CD4-positive, alpha-beta T cell treated with Interleukin-17A for 1 hour (primary cell): ENCODE results near the gene CTSW.

Experiments used
- DNase-seq: peaks from one replicate; pipeline ENCODE4 v3.0.0-alpha.2; 2020

Gene CTSW

GRCh38 chr11:65886826-65887722, 7.4 kb downstream of the CTSW start:
- no peak for DNase-seq

DNA sequence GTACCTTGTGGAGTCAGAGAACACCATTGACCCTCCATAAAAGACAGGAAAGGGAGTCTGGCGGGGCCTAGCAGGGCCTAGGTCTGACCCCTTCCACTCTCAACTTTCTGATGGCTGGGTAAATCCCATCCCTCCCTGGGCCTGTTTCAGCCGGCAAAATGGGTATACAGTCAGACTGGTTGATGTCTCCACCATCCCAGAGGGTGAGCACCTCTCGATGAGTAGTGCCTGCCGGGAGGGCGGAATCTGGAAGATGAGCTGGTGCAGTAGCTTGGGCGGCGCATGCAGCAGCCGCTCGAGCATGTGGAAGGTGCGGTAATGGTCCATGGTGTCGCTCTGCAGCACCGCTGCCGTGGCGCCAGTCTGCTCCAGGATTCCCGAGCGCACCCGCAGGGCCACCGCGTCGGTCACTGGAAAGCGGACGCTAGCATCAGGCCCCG, 8.1 kb downstream of the CTSW start:
- peak; percentile 32 for DNase-seq

- peak; percentile 96 for DNase-seq
Measured at GRCh38 chr11:65888163-65888814, 8.7 kb downstream of the CTSW start, which contains the start of gene FIBP. FIBP (minus strand) TSS chr11:65888471; CDS start chr11:65888418, 53 bp downstream.

DNA sequence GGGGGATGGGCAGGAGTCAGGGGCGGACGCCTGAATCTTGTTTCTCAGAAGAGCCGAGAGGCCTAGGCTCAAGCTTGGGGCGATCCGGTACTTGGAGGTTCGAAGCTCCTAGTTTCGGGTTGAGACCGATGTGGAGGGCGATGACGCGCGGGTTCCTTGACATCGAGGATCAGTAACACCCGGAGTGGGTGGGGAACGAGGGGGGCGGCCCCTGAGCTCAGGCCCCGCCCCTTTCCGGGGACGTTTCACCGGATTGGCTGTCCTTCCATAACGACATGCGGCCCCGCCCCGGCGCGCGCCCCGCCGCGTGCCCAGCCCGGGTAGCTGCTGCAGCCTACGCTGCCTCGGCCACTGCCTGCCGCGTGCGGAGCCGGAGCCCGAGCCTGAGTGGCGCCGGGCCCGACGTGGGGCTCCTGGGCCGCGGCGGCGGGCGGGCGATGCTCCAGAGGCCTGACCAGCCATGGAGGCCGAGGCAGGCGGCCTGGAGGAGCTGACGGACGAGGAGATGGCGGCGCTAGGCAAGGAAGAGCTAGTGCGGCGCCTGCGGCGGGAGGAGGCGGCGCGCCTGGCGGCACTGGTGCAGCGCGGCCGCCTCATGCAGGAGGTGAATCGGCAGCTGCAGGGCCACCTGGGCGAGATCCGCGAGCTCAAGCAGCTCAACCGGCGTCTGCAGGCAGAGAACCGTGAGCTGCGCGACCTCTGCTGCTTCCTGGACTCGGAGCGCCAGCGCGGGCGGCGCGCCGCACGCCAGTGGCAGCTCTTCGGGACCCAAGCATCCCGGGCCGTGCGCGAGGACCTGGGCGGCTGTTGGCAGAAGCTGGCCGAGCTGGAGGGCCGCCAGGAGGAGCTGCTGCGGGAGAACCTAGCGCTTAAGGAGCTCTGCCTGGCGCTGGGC, 10.9 kb downstream of the CTSW start, which contains the start of gene CCDC85B:
Gene CCDC85B (plus strand): TSS at position 350 of the 895 bp plus-strand sequence. CDS start 111 bp downstream, at position 461.
- peak; percentile 98 for DNase-seq

- peak; percentile 44 for DNase-seq
Measured at GRCh38 chr11:65891219-65892136, 11.8 kb downstream of the CTSW start.

DNA sequence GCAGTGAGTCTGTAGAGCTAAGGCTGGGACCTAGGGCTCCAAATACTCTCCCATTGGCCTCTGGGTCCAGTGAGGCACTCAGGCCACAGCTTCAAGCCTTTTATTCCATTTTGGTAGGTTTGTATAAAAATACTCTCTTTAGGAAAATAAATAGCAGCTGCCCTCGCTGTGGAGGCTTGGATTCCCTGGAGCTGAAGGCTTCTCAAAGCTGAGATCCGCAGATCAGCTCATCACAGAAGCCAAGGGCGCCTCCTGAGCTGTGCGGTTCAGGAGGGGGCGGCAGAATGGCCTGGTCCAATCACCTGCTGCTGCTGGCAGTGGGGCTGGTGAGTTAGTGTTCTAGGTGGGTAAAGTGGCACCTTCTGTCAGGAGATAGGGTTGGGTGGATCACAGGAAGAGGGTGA, 12.5 kb downstream of the CTSW start:
- peak; percentile 49 for DNase-seq

GRCh38 chr11:65892661-65893317, 13.2 kb downstream of the CTSW start:
- DNase-seq, result no peak

GRCh38 chr11:65894034-65894591, 14.5 kb downstream of the CTSW start:
- peak; percentile 54 for DNase-seq

- no peak for DNase-seq
Measured at GRCh38 chr11:65895482-65895981, 15.9 kb downstream of the CTSW start.

DNA sequence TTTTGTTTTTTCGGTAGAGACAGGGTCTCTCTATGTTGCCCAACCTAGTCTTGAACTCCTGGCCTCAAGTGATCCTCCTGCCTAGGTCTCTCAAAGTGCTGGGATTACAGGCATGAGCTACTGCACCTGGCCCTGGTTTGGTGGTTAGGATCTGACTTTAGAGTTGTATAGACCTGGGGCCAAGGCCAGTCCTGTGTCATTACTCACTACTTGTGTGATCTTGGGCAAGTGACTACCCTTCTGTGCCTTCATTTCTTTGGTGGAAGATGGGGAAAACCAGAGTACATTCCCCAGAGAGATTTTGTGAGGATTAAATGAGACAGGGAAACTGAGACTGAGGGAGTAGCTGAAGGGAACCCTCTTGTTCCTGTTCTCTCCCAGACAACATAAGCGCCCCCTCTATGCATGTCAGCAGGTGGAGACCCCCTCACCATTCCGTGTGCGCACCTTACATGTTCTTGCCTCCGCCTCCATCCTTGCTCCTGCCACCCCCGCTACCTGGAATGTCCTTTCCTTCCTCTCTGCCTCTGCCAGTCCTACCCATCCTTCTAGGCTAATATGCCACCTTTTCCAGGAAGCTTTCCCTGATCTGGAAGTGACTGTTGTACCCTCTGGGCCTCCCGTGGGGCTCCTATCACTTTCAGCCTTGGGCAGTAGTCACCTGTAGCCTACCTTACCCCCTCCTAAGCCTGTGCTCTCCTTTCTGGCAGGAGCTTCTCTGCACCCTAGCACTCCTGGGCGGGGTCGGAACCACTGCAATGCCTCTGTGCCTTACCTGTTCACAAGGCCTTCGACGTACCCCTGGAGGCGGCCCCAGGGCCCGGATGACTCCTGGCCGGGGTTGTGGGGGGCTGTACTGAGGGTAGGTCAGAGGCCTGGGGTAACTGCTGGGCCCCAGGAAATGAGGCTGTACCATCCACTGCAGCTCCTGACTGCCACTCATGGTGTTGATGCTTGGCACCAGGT, 16.7 kb downstream of the CTSW start:
- no peak for DNase-seq

- no peak for DNase-seq
Measured at GRCh38 chr11:65897020-65897471, 17.4 kb downstream of the CTSW start.

DNA sequence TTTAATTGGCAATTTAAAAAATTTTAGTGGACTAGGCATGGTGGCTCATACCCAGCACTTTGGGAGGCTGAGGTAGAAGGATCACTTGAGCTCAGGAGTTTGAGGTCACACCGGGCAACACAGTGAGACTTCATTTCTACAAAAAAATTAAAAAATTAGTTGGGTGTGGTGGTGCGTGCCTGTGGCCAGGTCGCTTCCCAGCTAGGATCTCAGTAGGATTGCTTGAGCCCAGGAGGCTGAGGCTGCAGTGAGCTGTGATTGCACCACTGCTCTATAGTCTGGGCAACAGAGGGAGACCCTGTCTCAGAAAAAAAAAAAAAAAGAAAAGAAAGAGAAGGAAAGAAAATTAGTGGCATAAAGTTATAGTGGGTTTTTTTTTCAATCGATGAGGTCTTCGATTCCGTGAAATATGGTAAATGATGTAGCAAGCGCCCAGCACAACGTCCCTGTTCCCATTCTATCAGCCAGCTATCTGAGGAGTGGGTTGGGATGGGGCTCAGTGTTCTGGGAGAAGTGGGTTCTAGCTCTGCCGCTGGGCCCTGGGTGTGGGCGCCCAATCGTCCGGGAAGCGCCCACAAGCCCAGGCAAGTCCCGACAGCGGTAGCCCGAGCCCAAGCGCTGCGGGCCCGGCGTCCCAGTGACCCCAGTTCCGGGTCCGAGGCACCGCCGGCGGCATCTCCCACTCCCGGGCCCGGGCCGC, 19.2 kb downstream of the CTSW start:
- no peak for DNase-seq

- DNase-seq, result peak; percentile 59
Measured at GRCh38 chr11:65899356-65900124, 19.9 kb downstream of the CTSW start.

DNA sequence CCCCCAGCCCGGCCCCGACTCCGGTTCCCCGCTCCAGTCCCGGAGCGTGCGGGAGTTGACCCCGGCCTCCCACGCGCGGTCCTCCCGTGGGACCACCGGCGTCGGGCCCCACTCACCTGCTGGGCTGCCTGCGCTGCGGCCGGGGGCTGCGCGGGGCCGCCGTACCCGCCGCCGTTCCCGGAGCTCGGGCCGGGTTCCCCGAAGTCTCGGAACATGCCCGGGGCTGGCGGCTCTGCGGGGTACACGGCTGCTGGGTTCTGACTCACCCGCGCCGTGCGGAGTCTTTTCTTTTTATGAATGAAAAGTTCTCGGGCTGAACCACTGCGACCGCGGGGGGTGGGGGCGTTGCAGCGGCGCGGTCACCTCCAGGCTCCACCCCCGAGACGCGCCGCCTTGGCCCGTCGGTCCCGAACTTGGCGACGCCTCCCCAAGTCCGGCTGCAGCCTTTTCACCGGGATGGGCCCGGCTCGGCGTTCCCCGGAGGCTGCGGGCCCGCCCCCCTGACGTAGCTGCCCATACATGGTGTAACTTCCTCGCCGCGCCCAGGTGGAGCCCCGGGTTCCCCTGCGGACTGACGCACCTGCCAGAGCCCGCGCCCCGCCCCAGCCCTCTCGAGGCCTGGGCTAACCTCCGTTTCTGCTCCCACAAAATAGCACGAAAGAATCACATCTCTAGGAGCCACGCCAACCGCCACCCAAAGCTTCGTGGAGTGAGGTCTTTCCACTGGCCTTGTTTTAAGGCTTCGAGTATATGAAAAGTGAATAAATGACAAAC, 20.7 kb downstream of the CTSW start, which contains the start of gene FOSL1:
Gene FOSL1 (minus strand): TSS at position 264 of the 774 bp plus-strand sequence. CDS start 49 bp downstream, at position 215.
- DNase-seq, result peak; percentile 97

GRCh38 chr11:65900899-65901180, 21.2 kb downstream of the CTSW start:
- DNase-seq, result no peak

DNA sequence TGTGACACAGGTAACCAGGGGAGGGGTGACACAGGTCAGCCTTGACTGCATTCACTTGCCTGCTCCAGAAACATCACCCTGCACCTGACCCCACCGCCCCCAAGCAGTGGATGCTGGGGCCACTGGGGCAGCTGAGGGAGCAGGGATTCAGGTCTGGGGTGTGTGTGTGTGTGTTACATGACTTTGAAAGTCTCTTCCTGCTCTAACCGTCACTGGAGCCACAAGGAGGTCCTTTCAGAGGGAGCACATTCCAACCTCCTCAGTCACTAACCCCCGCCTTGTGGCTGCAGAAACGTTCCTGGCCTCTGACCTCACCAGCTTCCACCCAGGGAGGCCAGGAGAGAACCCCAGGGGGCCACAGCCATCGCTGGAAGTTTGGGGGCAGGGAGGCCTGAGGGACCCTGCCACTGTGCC, 23.4 kb downstream of the CTSW start:
- DNase-seq, result no peak

DNA sequence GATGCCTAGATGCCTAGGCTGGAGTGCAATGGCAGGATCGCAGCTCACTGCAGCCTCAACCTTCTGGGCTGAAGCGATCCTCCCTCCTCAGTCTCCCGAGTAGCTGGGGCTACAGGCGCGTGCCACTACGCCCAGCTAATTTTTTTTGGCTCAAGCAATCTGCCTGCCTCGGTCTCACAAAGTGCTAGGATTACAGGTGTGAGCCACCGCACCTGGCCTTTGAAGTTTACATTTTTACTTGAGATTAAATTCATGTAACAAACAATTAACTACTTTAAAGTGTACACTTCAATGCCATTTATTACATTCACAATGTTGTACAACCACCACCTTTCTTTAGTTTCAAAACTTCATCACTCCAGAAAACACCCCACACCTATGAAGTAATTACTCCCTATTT, 24.1 kb downstream of the CTSW start:
- no peak for DNase-seq
